Fibroblast of mammary gland (primary cell): ENCODE results near the gene PTPRO.

ENCODE experiments used
- DNase-seq: peaks from one replicate; pipeline ENCODE4 v3.0.0-alpha.2; 2010; ENCODE audit warnings: low read depth
- H3K4me3 ChIP-seq: 2 replicates; pipeline ENCODE4 v1.5.1; 2011; ENCODE audit warnings: low read depth, mild to moderate bottlenecking, low read length, moderate library complexity; ENCODE audit not compliant: control insufficient read depth
- TF ChIP-seq, protein P1 (sequence below): conservative IDR thresholded peaks from 2 replicates; pipeline ENCODE4 v1.5.1; 2011; ENCODE audit warnings: low read depth, low read length, inconsistent platforms; ENCODE audit not compliant: control insufficient read depth, insufficient read depth

PTPRO gene

DNA sequence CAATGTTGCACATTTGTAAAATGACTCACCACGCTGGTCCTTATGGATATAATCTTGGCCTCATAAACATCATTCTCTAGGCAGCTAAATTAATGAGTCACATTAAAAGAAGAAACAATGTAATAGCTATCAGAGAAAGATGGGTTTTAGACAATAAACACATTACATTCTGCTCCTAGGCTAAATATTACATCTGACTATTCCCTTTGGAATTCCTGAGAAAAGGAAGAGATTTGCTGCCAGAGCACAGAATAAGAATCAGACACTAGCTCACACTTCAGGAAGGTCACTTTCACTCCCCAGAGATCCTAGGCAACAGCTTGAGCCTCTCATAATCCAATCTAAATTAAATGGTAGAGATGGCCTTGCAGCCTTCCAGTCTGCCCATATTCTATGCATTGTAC lies 218.2 kb downstream of the PTPRO start:
- no peak overlapping the region for H3K4me3 ChIP-seq
- peak; percentile 85 for DNase-seq
- TF ChIP-seq, protein P1, sequence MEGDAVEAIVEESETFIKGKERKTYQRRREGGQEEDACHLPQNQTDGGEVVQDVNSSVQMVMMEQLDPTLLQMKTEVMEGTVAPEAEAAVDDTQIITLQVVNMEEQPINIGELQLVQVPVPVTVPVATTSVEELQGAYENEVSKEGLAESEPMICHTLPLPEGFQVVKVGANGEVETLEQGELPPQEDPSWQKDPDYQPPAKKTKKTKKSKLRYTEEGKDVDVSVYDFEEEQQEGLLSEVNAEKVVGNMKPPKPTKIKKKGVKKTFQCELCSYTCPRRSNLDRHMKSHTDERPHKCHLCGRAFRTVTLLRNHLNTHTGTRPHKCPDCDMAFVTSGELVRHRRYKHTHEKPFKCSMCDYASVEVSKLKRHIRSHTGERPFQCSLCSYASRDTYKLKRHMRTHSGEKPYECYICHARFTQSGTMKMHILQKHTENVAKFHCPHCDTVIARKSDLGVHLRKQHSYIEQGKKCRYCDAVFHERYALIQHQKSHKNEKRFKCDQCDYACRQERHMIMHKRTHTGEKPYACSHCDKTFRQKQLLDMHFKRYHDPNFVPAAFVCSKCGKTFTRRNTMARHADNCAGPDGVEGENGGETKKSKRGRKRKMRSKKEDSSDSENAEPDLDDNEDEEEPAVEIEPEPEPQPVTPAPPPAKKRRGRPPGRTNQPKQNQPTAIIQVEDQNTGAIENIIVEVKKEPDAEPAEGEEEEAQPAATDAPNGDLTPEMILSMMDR: no peak

DNA sequence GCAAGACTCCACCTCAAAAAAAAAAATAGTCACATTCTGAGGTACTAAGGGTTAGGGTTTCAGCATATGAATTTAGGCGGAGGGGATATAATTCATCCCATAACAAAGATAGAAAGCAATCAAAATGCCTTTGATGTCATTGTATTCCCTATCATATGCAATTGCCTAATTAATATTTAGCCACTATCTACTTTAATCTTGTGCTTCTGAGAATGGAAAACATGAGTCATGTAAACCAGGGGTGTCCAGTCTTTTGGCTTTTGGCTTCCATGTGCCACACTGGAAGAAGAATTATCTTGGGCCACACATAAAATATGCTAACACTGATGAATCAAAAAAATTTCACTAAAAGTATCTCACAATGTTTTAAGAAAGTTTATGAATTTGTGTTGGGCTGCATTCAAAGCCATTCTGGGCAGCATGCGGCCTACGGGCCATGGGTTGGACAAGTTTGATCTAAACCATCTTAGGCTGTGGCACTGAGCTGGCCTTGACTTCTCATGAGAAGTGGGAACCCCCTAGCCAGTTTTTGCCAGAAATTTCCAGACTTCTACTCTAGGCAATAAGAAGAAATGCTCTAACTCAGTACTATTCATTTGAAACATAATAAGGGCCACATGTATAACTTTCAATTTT lies 219.8 kb downstream of the PTPRO start:
- peak; percentile 23 for DNase-seq
- no peak overlapping the region for H3K4me3 ChIP-seq
- TF ChIP-seq, protein P1: no peak

GRCh38 chr12:15543347-15543746 lies 221.0 kb downstream of the PTPRO start:
- TF ChIP-seq, protein P1: no peak
- DNase-seq: no peak
- no peak overlapping the region for H3K4me3 ChIP-seq

DNA sequence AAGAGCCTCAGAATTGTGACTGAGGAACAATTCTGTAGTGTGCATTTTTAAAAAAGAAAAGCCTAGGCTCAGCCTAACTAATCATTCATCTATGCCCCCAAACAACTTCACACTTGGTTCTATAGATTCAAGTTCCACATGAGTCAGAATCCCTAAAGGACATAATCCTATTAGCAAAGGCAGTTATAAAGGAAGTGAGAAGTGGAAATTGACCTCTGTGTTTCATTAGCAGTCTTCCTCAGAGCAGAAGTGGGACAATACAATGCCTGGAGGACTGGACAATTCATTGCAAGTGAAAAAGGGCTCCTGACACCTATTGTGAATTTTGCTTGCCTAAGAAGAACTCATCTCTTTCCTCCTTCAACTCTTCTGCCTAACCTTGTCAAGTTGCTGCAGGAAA lies 222.3 kb downstream of the PTPRO start:
- no peak overlapping the region for H3K4me3 ChIP-seq
- TF ChIP-seq, protein P1: no peak
- no peak for DNase-seq

DNA sequence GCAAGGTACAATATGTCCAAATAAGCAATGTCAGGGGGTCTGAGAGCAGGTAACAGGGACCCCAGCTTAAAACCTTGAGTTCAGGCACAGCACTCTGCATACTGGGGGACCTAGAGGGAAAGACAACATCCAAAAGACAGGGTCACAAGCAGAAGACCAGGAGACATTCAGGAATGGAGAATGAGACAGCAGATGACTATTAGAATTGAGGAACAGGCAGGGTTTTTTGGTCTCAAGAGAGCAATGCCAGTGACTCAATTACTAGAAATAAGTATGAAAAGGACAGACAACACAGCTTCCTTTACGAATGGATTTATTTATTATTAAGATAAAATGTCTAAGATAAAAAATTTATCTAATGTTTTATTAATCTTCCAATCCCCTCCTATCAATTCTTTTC lies 223.0 kb downstream of the PTPRO start:
- TF ChIP-seq, protein P1: no peak
- no peak for DNase-seq

DNA sequence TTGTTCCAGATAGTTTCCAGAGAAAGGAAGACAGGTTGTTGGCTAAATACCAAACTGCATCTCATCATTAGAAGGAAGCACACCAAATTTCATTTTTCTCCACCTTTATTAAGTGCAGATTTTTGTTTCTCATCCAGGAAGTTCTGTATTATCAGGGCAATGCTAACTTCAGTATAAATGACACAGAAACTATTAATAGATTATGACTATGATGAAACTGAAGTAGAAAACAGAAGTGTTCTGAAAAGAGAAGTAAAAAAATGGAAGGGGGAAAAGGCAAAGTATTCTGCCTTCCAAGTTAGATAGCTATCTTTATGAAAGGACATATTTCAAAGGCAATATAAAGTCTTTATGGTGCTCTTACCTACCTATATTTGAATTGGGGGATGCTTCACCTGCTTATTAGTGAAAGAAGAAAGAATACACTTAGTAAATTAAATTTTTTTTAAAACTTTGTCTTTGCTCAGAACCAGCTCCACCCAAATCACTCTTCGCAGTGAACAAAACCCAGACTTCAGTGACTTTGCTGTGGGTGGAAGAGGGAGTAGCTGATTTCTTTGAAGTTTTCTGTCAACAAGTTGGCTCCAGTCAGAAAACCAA lies 223.9 kb downstream of the PTPRO start:
- no peak overlapping the region for H3K4me3 ChIP-seq
- TF ChIP-seq, protein P1: no peak
- no peak for DNase-seq

More for the DNA sequence above, 223.0 kb downstream of the PTPRO start:
- no peak overlapping the region for H3K4me3 ChIP-seq

GRCh38 chr12:15547063-15547462 lies 224.8 kb downstream of the PTPRO start:
- H3K4me3 ChIP-seq: no peak overlapping the region
- no peak for DNase-seq
- TF ChIP-seq, protein P1: no peak
